BE2C (cell line): ENCODE data around the gene YBEY.

Experiments
- DNase-seq: peaks from one replicate; pipeline ENCODE4 v3.0.0-alpha.2; 2020
- H3K27me3 ChIP-seq: fragments of 250-450 bp; sonication (Bioruptor Pico); 2 replicates; pipeline ENCODE4 v1.5.1; 2020; ENCODE audit warnings: mild to moderate bottlenecking
- H3K36me3 ChIP-seq: fragments of 250-450 bp; sonication (Bioruptor Pico); 2 replicates; pipeline ENCODE4 v1.5.1; 2020; ENCODE audit warnings: mild to moderate bottlenecking
- H3K4me1 ChIP-seq: fragments of 250-450 bp; sonication (Bioruptor Pico); 2 replicates; pipeline ENCODE4 v1.5.1; 2020
- H3K4me3 ChIP-seq: 2 replicates; pipeline ENCODE4 v1.5.1; 2011; ENCODE audit warnings: low read depth, low read length
- H3K9me3 ChIP-seq: fragments of 250-450 bp; sonication (Bioruptor Pico); 2 replicates; pipeline ENCODE4 v1.5.1; 2020
- TF ChIP-seq, protein P1 (sequence below): IDR thresholded peaks from 2 replicates; pipeline ENCODE4 v1.5.1; 2012; ENCODE audit warnings: mild to moderate bottlenecking, low read depth, low read length

The YBEY gene

DNA sequence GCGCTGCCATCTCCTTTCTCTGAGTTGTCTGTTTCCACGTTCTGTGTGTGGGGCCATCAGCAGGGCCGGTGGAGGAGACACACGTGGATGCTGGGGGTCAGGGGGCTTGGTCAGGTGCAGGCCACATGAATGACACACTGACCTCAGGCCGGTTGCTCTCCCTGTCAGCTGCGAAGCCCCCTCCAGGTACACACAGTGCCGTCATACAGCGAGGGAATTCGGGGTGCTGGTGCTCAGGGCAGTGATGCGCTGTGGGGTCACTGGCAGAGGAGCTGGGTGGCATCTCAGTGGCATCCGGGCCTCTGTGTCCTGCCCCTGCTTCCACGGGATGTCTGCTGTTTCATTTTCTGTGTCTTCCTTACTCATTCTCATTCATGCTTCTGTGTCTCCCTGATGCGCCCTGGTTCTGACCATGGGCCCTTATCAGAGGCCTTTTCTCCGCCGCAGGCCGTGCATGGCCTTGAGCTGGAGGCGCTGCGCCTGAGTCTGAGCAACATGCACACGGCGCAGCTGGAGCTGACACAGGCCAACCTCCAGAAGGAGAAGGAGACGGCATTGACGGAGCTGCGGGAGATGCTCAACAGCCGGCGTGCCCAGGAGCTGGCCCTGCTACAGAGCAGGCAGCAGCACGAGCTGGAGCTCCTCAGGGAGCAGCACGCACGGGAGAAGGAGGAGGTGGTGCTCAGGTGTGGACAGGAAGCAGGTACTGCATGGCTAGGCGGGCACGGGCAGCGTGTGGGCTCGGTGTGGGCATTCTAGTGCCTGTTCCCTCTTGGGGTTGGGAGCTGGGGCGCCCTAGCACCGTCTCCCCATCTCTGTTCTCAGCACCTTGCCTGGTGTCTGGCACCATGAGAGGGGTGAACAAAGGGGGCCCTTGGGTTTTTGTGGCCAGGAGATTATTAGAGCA lies 60.4 kb downstream of the YBEY start:
- H3K4me3 ChIP-seq, result no peak overlapping the region
- H3K4me1 ChIP-seq, result no peaks in the 10 kb centered on the region
- no peak for DNase-seq
- no peaks in the 10 kb centered on the region for H3K27me3 ChIP-seq
- H3K36me3 ChIP-seq, result peaks cover 60% of the 10 kb centered on the region
- no peaks in the 10 kb centered on the region for H3K9me3 ChIP-seq
- TF ChIP-seq, protein P1, sequence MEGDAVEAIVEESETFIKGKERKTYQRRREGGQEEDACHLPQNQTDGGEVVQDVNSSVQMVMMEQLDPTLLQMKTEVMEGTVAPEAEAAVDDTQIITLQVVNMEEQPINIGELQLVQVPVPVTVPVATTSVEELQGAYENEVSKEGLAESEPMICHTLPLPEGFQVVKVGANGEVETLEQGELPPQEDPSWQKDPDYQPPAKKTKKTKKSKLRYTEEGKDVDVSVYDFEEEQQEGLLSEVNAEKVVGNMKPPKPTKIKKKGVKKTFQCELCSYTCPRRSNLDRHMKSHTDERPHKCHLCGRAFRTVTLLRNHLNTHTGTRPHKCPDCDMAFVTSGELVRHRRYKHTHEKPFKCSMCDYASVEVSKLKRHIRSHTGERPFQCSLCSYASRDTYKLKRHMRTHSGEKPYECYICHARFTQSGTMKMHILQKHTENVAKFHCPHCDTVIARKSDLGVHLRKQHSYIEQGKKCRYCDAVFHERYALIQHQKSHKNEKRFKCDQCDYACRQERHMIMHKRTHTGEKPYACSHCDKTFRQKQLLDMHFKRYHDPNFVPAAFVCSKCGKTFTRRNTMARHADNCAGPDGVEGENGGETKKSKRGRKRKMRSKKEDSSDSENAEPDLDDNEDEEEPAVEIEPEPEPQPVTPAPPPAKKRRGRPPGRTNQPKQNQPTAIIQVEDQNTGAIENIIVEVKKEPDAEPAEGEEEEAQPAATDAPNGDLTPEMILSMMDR, result no peak

DNA sequence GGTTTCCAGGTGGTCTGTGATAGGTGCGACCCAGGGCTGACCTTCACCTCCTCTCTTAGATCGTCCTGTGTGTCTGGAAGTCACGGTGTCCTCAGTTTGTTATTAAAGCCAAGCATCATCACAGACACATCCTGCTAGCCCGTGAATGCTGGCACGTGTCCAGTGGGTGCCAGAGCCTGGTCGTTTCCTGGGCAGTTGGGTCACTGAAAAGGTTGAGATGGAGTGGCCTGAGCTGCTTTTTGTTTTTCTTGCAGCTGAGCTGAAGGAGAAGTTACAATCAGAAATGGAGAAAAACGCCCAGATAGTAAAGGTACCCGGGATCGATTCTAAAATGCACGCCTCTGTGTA lies 61.0 kb downstream of the YBEY start:
- Histone ChIP-seq H3K36me3 (peaks cover 67% of the 10 kb centered on the region), H3K4me3 (no peak overlapping the region), H3K9me3 (no peaks in the 10 kb centered on the region), H3K27me3 (no peaks in the 10 kb centered on the region), H3K4me1 (no peaks in the 10 kb centered on the region)
- no peak for DNase-seq
- TF ChIP-seq, protein P1, result no peak
